ENCODE results near the gene CCR1.

GRCh38 chr3:46213201-46213600, 5.1 kb upstream of the CCR1 start:
- TF ChIP-seq POLR2AphosphoS5 (IDR thresholded peaks at IDR 0.05; ENCODE audit: low read depth, low read length) (no peak), TAF1 (IDR thresholded peaks at IDR 0.05; ENCODE audit: low read depth, low read length) (no peak)

All from GM12891 (cell line).